IPS DF 6.9 (cell line): Measurements from ENCODE around the gene VMP1.
"Not testable (repeated sequence)": the region's sequence is repeated elsewhere in the genome, so short reads cannot be mapped to it uniquely, and the experiment has no call there.

Experiments used
- DNase-seq: peaks from one replicate; pipeline ENCODE4 v3.0.0-alpha.2; 2013; ENCODE audit warnings: low read depth, low spot score
- H3K27ac ChIP-seq: one replicate; pipeline ENCODE4 v1.5.1; 2013; ENCODE audit warnings: low read length, control low read depth
- H3K27me3 ChIP-seq: 2 replicates; pipeline ENCODE4 v1.6.1; 2013; ENCODE audit warnings: mild to moderate bottlenecking, low read length; ENCODE audit not compliant: control insufficient read depth, insufficient read depth
- H3K36me3 ChIP-seq: 2 replicates; pipeline ENCODE4 v1.6.1; 2013; ENCODE audit warnings: low read length; ENCODE audit not compliant: control insufficient read depth, insufficient read depth
- H3K4me1 ChIP-seq: 2 replicates; pipeline ENCODE4 v1.6.1; 2013; ENCODE audit warnings: low read length; ENCODE audit not compliant: control insufficient read depth, insufficient read depth
- H3K4me3 ChIP-seq: 2 replicates; pipeline ENCODE4 v1.5.1; 2013; ENCODE audit warnings: mild to moderate bottlenecking, low read length
- H3K9me3 ChIP-seq: 2 replicates; pipeline ENCODE4 v1.6.1; 2013; ENCODE audit warnings: low read length, inconsistent platforms; ENCODE audit not compliant: control insufficient read depth, insufficient read depth
- WGBS: extraction: QIAGEN DNeasy Blood & Tissue Kit; methylation state at CpG from one replicate; pipeline ENCODE4 v1.1.7; 2013; ENCODE audit warnings: mixed read lengths, missing lambda C conversion rate; ENCODE audit not compliant: insufficient read length, insufficient coverage; 5-methylcytosine and 5-hydroxymethylcytosine counted together

Gene VMP1

DNA sequence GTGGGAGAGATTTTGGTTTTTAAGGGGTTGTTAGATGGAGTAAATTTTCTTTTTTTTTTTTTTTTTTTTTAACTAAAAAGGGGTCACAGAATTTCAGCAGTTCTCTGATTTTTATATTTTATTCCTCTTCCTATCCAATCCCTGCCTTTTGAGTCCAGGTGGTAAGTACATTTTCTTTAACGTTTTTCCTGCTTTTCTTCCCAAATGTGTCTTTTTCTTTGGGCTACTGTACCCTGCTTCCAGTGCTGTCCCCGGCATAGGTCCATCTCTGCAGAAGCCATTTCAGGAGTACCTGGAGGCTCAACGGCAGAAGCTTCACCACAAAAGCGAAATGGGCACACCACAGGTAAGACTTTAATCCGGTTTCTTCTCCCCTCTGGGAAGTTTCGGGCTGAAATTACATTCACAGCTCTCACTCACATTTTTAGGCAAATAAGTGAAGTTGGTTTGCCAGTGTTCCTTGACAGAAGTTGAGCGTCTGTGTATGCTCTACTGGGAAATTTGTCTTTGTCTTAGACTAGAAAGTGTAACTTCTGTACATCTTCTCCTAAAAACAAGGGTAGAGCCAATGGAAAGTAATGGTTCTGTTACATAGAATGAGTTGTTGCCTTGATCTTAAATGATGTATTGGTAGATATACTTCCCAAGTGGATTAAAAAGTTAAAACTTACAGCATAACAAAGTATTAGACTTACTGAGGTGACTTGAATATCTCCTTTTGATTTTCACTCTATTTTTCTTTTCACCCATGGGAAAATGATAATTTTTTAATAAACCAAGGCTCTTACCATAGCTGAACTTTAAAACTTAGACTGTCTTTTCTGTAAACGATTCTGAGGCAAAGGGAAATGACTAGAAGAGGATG, 130.8 kb downstream of the VMP1 start:
- no CpG with 5 or more reads among the region's 8 CpGs for WGBS
- H3K36me3 ChIP-seq = no peaks in the 10 kb centered on the region; the same call in 1 of the 2 replicates
- no peaks in the 10 kb centered on the region for H3K27me3 ChIP-seq
- H3K4me3 ChIP-seq = peak overlapping the region; percentile 100
- H3K27ac ChIP-seq = no peak overlapping the region
- H3K9me3 ChIP-seq = no peaks in the 10 kb centered on the region
- DNase-seq = no peak
- peaks cover 2% of the 10 kb centered on the region; the same call in 1 of the 2 replicates for H3K4me1 ChIP-seq

DNA sequence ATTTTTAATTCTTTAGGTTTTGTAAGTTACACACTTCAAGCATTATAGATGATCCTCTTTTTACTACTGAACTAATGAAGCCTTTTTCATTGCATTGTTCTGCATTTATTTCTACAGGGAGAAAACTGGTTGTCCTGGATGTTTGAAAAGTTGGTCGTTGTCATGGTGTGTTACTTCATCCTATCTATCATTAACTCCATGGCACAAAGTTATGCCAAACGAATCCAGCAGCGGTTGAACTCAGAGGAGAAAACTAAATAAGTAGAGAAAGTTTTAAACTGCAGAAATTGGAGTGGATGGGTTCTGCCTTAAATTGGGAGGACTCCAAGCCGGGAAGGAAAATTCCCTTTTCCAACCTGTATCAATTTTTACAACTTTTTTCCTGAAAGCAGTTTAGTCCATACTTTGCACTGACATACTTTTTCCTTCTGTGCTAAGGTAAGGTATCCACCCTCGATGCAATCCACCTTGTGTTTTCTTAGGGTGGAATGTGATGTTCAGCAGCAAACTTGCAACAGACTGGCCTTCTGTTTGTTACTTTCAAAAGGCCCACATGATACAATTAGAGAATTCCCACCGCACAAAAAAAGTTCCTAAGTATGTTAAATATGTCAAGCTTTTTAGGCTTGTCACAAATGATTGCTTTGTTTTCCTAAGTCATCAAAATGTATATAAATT, 132.3 kb downstream of the VMP1 start:
- Histone ChIP-seq H3K4me3 (peak overlapping the region; percentile 100; the same call in 1 of the 2 replicates), H3K36me3 (no peaks in the 10 kb centered on the region; the same call in 1 of the 2 replicates), H3K27me3 (no peaks in the 10 kb centered on the region), H3K27ac (peak overlapping the region; percentile 49), H3K4me1 (peaks cover 2% of the 10 kb centered on the region; the same call in 1 of the 2 replicates), H3K9me3 (no peaks in the 10 kb centered on the region)
- no CpG with 5 or more reads among the region's 6 CpGs for WGBS
- DNase-seq = no peak

DNA sequence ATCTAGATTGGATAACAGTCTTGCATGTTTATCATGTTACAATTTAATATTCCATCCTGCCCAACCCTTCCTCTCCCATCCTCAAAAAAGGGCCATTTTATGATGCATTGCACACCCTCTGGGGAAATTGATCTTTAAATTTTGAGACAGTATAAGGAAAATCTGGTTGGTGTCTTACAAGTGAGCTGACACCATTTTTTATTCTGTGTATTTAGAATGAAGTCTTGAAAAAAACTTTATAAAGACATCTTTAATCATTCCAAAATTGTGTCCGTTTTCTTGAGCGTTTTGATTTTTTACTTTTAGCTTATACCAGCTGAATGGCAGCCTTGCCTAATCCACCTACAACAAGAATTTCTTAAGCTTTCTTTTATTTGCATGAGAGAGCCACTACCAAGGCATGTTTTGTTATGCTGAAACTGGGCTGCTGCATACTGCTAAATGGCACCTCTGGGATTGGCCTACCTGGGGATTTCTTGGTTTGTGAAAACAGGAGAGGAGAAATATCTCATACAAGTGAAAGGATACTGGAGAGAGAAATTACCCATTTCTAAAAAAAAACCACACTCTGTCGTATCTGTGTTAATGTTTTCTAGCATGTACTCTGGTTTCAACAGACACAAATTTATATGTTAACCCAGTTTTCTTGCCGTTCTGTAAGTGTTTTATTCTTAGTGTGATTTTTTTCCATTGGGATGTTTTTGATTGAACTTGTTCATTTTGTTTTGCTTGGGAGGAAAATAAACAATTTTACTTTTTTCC, 133.1 kb downstream of the VMP1 start:
- peak overlapping the region; percentile 49 for H3K27ac ChIP-seq
- WGBS = no CpG with 5 or more reads among the region's 4 CpGs
- no peak for DNase-seq
- peaks cover 2% of the 10 kb centered on the region; the same call in 1 of the 2 replicates for H3K4me1 ChIP-seq
- no peaks in the 10 kb centered on the region; the same call in 1 of the 2 replicates for H3K36me3 ChIP-seq
- H3K4me3 ChIP-seq = peak overlapping the region; percentile 100; the same call in 1 of the 2 replicates
- no peaks in the 10 kb centered on the region for H3K27me3 ChIP-seq
- H3K9me3 ChIP-seq = no peaks in the 10 kb centered on the region

DNA sequence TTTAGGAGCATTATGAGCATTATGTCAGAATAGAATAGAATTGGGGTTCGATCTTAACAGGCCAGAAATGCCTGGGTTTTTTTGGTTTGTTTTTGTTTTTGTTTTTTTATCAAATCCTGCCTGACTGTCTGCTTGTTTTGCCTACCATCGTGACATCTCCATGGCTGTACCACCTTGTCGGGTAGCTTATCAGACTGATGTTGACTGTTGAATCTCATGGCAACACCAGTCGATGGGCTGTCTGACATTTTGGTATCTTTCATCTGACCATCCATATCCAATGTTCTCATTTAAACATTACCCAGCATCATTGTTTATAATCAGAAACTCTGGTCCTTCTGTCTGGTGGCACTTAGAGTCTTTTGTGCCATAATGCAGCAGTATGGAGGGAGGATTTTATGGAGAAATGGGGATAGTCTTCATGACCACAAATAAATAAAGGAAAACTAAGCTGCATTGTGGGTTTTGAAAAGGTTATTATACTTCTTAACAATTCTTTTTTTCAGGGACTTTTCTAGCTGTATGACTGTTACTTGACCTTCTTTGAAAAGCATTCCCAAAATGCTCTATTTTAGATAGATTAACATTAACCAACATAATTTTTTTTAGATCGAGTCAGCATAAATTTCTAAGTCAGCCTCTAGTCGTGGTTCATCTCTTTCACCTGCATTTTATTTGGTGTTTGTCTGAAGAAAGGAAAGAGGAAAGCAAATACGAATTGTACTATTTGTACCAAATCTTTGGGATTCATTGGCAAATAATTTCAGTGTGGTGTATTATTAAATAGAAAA, 133.8 kb downstream of the VMP1 start:
- not testable (repeated sequence) for DNase-seq

DNA sequence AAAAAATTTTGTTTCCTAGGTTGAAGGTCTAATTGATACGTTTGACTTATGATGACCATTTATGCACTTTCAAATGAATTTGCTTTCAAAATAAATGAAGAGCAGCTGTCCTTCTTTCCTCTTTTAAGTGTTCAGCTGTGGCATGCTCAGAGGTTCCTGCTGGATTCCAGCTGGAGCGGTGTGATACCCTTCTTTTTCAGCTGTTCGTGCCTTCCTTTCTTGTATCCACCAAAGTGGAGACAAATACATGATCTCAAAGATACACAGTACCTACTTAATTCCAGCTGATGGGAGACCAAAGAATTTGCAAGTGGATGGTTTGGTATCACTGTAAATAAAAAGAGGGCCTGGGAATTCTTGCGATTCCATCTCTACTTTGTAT, 134.4 kb downstream of the VMP1 start:
- H3K27me3 ChIP-seq, H3K27ac ChIP-seq, H3K36me3 ChIP-seq, H3K9me3 ChIP-seq, H3K4me3 ChIP-seq, DNase-seq, H3K4me1 ChIP-seq: not testable (repeated sequence)
- no CpG with 5 or more reads among the region's 4 CpGs for WGBS

More for the DNA sequence above, 133.8 kb downstream of the VMP1 start:
- not testable (repeated sequence) for H3K27ac ChIP-seq, H3K9me3 ChIP-seq, H3K36me3 ChIP-seq, H3K4me1 ChIP-seq, H3K27me3 ChIP-seq
- WGBS = no CpG with 5 or more reads among the region's 7 CpGs
- H3K4me3 ChIP-seq = peak overlapping the region; percentile 30; the same call in 1 of the 2 replicates

DNA sequence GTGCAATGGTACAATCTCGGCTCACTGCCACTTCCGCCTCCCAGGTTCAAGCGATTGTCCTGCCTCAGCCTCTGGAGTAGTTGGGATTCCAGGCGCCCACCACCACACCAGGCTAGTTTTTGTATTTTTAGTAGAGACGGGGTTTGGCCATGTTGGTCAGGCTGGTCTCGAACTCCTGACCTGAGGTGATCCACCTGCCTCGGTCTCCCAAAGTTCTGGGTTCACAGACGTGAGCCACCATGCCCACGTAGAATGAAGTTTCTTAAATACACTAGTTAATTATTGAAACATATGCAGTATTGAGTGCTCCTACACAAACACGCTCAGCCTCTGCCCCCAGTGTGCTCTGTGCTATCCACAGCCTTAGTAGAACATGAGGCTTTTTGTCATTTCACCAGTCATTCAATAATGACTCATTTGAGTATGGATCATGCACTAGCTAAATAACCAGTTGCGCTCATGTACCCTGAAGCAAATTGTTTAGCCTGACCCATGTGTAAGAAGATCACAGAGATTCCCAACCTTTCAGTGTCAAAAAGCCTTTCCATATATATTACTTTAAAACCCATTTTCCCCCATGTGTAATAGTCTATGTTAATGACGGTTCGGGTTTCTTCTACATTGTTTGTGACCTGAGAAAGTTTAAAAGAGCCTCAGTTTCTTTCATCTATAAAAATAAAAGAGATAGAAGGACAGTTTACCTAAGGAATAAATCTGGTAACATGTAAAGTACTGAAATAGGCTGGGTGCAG, 135.6 kb downstream of the VMP1 start:
- Histone ChIP-seq H3K27ac (no peak overlapping the region), H3K4me3 (no peak overlapping the region), H3K4me1 (peaks cover 4% of the 10 kb centered on the region; the same call in 1 of the 2 replicates), H3K9me3 (no peaks in the 10 kb centered on the region), H3K27me3 (no peaks in the 10 kb centered on the region), H3K36me3 (no peaks in the 10 kb centered on the region; the same call in 1 of the 2 replicates)
- WGBS = no CpG with 5 or more reads among the region's 13 CpGs
- DNase-seq = no peak

DNA sequence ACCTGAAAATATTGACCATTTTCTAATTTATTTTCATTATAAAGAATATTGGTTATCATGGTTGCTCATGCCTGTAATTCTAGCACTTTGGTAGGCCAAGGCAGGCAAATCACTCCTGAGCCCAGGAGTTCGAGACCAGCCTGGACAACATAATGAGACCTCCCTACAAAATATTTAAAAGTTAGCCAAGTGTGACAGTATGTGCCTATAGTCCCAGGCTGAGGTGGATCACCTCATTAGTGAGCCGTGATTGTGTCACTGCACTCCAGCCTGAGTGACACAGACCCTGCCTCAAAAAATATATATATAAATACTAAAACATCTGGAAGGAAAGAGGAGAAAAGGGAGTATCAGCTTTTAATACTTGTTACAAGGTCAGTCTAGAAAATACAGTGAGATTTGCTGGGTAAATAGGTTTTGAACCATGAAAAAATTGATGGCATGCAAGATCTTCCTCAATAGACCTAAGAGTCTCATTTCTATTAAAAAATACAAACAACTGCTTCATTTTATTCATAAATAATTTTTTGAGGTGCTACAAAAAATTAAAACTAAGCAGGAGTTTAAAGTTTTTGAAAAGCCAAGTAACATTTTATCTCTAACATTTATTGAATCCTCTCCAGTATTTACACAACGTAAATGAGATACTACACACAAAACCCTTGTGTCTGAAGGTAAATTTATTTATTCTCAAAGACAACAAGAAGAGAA, 137.6 kb downstream of the VMP1 start:
- no peak overlapping the region for H3K4me3 ChIP-seq
- H3K4me1 ChIP-seq = peaks cover 4% of the 10 kb centered on the region; the same call in 1 of the 2 replicates
- H3K36me3 ChIP-seq = no peaks in the 10 kb centered on the region; the same call in 1 of the 2 replicates
- no peak overlapping the region for H3K27ac ChIP-seq
- no peaks in the 10 kb centered on the region for H3K27me3 ChIP-seq
- no CpG with 5 or more reads among the region's 3 CpGs for WGBS
- H3K9me3 ChIP-seq = no peaks in the 10 kb centered on the region
- no peak for DNase-seq

DNA sequence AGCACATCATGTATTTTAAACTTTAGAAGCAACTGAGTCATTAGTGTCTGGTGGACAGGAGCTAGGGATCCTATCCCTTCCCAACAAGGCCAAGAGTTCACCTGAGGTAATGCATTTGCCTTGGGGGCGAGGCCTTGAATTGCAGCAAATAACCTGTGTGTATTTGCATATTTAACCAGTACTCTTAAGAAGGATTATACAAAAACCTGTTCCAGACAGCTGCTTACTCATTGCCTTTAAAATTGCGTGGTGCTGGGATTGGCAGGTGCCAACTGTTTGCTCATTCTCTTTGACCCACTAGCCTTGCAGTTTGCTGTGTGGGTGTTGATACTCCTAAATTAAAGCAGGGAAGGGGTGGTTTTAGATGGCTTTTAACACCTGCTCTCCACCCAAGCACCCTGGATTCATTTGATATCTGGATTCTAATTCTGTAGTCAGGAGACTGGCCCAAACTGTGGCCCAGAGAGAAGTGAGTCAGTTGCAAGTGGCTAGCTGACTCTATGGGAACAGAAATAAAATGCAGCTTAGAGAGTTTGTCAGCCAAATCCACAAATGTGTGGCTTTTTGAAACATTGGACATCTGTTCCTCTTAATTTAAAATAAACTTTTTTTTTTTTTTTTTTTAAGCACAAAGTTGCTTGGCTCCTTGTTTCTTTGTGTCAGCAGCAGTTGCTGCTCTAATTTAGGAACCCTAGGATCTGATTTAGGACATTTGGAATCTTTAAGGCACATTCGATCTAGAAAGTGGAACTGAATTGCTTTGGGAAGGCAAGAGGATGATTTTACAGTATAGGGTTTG, 138.3 kb downstream of the VMP1 start:
- Histone ChIP-seq H3K9me3 (no peaks in the 10 kb centered on the region), H3K4me1 (peaks cover 4% of the 10 kb centered on the region; the same call in 1 of the 2 replicates), H3K4me3 (no peak overlapping the region), H3K36me3 (no peaks in the 10 kb centered on the region; the same call in 1 of the 2 replicates), H3K27ac (no peak overlapping the region), H3K27me3 (no peaks in the 10 kb centered on the region)
- WGBS = no CpG with 5 or more reads among the region's 3 CpGs
- DNase-seq = no peak
